GM19238 (cell line): ENCODE data around the gene SMC6.

Experiments used
- DNase-seq: peaks from one replicate; pipeline ENCODE4 v3.0.0; 2011; ENCODE audit warnings: low spot score; ENCODE audit not compliant: insufficient read length

Gene SMC6

DNA sequence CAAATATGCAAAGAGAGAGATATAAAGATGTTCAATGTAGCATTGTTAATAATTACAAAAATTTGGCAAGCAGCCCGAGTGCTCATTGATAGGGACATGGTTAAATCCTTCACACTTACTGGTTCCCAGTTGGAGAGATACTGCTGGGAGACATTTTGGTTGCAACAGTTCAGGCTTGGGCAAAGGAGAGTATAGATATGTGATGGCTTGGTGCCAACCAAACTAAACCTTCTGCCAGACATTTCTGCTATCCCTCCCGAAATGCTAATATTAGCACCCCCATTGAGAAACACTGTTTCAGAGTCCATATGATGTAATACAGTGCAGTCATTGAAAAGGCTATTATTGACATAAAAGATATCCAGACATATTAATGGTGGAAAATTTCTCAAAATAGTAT is 11.8 kb upstream of the SMC6 start:
- DNase-seq: no peak

DNA sequence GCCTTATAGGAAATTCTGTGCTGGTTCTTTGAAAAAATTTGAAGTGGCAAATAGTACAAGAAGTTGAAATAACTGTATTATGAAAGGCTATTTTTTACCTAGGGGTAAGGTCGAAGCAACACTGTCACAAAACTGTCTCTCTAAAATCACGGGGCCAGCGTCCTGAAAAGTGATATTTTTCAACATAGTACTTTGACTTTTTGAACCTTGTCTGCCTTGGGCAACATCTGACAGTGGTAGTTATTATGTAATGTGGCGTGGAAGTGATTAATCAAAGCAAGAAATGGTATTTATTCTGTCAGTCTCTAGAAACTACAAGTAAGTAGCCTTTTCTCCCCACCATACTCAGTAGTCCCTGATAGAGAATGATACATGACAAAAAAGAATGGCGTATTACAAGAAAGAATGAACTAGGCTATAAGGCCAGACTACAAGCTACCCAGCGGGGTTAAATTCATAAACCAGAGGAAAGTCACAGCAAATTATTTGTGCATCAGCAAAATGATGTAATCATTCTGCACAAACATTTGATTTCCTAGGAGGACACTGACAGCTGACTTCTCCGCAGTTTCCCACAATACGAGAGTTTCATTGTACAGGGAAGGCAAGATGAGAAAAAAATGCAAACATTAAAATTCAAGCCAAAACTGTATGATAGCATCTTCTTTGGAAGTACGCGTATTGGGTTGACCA is 10.2 kb upstream of the SMC6 start:
- no peak for DNase-seq

DNA sequence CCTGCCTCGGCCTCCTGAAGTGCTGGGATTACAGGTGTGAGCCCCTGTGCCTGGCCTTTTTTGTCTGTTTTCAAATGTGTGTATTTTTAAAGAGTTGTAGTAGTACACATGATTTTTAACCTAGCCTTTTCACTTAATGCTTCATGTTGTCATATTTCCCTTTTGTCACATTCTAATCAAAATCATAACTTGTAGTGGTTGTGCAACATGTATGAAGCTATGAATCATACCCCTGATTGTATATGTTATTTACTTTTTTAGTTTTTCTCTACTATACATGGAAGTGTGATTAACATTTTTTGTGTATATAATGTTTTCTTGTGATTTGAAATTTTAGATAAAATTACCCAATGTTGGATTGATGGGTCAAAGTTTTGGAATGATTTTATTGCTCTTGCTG is 8.8 kb upstream of the SMC6 start:
- no peak for DNase-seq

DNA sequence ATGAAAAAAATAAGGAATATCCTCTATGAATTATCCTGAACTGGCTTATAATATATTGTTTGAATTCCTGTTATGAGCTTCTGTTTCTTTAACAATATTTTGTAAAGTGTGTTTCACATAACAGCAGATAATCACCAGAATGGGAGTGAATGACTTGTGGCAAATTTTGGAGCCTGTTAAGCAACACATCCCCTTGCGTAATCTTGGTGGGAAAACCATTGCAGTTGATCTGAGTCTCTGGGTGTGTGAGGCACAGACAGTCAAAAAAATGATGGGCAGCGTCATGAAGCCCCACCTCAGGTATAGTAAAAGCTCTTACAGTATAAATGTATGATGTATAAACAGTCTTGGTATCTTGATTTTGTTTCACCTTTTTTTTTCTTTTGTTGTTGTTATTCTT is 6.2 kb upstream of the SMC6 start:
- no peak for DNase-seq

DNA sequence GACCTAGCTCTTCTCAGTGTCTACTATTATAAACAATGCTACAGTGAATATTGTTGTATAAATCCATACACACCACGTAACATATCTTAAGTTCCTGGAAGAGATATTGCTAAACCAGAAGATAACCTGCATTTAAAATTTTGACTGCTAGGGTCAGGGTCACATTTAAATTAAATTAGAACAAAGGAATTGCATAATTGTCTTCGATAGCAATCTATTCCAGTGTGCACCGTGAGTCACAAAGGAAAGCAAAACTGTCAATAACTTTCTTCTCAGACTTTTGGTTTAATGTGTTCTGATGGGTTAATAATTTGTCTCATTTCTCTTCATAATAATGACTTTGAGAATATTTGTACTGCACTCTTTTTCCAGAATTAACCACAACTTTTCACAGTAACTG is 4.5 kb upstream of the SMC6 start:
- DNase-seq: no peak

DNA sequence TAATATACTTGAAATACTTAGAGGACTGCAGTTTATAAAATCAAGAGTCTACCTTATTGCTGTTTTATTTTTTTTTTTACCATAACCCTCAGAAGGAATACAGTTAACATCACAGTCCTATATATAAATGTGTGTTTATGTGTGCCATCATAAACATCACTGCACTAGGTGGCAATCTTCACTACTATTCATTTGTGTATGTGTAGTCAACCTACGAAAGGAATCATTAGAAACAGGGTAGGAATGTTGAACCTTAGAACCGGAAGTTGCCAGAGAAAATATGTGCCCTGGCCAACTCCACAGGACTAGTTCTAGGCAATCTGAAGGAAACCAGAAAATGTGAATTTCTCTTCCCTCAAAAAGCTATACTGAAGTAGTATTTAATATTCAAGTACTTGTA is 3.7 kb upstream of the SMC6 start:
- no peak for DNase-seq

DNA sequence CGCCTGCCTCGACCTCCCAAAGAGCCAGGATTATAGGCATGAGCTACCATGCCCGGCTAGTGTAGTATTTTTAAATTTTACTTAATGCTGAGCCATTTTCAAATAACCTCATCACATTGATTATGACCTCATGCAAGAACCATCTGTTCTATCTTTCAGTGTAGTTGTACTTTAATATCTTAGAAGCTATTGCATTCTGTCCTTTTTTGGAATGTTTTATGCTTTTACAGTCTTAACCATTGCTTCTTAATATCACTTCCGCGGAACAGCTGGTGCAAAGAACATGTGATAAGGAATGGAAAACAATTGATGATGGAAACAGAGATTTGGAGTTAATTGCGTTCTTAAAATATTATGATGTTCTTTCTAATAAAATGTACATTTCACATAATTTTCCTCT is 3.1 kb upstream of the SMC6 start:
- DNase-seq: no peak

DNA sequence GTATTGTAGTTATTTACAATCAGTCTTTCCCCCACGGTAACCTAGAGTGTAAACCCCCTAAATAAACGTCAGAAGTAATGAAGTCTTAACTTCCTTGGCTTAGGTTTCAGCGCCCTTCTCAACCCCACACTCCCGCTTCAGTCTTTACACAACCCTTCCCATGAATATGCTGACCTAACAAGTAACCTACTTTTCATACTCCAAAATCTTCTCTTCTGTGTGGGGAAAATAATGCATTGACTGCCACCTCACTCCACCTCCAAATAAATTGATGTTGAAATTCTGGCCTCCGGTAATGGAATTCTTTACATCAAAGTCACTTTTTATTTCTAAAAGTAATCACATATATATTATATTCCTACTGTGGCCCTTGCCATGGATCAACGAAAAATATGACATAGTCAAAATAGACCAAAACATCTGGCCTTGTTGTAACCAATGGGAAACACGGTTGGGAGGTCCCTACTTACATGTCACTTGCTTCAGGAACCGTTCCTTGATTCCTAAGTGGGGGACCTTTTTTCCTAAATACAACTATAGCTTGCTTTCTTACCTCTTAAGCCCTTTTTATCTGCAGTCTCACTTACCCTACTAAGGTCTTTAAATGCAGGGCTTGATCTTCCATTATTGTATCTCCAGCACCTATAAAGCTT is 1.3 kb upstream of the SMC6 start:
- DNase-seq: no peak

DNA sequence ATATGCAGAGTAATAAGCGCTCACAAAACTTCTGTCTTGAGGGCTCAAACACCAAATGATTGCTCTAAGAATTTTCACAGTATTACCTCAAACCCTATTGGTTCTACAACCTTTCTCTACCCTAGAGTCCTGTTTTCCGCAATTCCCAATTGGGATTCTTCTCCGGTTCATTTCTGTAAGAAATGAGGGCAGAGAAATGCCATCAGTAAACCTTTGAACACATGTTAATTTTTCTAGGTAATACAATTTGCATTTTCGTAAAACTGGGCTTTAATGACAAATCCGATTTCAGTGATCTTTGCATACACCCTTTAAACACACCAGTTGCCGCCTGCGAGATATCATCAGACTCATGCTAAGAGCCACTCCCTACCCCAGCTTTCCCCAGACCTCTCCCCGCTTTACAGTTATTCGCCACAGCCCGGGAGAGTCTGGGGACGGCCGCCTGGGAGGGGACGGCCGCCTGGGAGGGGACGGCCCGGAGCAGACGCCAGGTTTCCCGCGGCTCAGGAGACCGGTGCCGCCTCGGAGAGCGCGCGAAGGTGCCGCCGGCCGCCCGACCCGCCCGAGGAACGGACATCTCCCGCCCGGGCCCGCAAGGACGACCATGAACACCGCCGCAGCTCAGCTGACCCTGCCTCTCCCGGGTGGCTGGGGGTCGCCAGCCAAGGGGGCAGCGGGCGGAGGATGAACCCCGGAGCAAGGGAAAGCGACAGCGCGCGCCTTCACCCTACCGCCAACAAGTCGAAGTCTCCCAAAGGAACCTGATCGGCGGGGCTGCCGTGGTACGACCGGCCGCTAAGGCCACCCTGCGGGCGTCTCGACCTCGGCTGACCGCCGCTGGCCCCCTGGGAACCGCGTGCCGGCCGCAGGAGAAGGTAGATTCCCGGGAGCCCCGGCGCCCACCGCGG is 463 bp downstream of the SMC6 start:
- DNase-seq: peak; percentile 20

DNA sequence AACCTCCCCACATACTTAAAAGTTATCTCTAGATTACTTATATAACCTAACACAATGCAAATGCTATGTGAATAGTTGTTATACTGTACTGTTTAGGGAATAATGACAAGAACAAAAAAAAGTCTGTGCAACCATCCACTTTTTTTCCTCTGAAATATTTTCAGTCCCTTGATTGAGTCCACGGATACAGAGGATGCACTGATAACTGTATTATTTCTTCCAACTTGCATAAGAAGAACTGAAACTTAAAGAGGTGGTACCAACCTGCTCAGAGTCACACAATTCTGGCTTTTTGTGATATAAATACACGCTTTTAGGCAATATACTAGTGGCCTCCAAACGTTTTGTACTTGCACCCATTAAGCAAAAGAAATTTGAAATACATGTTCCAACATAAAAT is 1.4 kb downstream of the SMC6 start:
- no peak for DNase-seq

DNA sequence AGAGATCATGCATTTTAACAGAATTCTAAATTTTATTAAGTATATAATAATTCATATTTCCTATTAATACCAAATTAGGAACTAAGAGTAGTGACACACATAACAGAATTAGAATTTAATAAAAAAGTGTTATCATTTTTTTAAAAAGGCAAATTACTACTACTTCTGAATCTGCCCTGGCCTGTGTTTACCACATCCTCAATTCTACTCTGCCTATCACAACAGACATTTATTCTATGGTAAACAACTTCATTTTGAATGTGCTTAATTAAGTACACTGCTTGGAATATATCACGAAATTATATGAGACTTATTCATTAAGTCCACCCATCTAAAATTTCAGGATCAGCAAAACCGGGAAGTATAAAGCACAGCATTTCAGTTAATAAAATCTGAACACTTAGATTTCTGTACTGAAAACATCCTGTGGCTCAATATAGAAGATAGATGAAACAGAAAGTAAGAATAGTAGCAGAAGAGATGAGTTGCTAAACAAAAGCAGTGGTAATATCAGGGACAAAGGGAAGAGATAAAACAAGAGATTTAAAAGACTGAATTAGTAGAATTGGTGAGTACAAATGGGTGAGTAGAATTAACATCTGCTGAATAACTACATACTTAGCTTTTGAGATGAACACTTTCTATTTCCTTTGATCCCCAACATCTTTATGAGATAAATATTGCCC is 3.7 kb downstream of the SMC6 start:
- DNase-seq: no peak

DNA sequence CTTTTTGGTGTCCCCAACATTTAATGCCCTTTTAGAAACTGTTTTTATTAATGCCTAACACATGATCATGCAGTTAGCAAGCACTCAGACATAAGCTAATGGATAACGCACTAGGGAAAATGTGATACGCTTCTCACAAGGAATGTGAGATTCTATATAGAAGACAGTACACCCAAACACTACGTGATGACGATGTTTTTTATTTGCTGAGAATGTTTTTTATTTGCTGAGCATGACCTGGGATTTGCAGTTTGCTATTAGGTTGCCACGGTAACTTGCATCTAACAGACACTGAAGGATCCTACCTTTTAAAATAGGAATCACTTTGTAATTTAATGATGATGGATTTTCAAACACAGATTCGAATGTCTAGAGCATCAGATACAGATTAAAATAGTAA is 4.9 kb downstream of the SMC6 start:
- DNase-seq: no peak

DNA sequence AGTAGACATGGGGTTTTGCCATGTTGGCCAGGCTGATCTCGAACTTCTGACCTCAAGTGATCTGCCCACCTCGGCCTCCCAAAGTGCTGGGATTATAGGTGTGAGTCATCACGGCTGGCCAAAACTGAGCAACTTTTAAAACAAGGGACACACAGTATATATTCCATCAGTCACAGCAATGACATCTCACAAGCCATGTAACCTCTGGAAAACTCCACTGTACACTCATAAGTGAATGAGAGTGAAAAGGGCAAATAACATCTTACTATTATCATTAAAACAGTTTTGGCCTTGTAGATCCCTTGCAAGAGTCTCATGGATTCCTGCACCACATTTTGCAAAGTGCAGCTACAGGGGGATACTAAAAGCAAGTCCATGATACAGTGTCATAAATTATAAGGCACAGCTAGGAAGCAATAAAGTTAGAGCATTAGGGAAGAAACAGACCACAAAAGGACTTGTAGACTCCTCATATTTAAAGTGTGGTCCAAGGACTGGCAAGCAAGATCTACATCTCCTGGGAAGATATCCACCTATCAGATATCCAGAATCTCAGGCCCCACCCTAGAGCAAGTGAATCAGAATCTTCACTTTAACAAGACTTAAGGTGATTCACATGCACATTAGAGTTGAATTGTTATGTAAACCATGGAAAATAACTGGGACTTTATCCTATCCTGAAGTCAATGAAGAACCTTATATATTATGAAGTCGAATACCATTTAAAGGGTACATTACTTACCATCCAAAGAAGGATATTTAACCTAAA is 5.7 kb downstream of the SMC6 start:
- no peak for DNase-seq

DNA sequence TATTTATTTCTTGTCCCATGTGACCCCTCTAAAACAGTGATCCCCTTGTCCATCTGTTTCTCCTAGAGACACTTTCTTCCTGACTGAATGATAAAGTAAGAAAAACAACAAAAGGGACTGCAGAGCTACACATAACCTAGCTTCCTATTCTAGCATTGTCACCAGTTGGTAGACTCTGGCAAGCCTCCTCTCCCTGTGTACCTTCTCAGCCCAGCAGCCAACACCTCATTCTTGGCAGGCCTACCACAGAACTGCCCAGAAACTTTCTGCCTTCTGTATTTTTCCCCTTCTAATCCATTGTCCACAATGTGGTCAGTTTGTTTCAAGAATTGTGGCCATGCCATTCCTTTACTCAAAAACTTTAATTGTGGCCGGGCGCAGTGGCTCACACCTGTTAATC is 13.4 kb downstream of the SMC6 start:
- DNase-seq: no peak

DNA sequence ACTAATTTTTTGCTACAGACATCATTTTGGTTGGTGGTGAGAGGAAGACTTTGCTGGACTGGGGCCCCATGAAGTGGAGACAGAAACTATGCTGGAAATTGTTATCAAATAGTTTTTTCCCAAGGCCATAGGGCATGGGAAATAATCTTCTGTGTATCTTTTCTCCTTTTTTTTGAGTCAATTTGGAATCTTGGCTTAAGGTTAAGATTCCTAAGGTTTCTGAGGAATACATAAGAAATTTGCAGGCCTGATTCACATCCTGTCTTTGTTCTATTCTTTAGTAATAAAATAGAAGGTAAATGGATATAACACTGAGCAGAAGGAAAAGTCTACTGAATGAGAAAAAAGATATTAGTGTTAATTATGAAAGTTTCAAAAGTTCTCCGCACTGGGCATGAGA is 16.6 kb downstream of the SMC6 start:
- DNase-seq: no peak

DNA sequence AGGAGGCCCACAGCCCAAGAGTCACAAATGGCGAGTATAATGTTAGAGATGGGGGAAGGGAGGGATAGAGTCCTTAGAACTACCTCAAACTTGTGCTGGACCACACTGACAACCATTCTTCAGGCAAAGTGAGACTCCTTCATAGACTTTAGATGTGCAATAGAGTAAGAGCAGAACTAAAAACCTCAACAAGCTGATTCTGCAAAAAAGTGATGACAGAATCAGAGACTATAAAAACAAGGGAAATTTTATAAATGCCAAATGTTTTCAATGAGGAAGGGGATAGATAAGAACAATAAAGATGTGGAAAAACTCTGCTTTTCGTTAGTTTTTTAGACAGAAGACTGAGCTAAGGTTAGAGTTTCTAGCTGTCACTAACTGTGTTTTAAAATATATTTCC is 17.7 kb downstream of the SMC6 start:
- no peak for DNase-seq

DNA sequence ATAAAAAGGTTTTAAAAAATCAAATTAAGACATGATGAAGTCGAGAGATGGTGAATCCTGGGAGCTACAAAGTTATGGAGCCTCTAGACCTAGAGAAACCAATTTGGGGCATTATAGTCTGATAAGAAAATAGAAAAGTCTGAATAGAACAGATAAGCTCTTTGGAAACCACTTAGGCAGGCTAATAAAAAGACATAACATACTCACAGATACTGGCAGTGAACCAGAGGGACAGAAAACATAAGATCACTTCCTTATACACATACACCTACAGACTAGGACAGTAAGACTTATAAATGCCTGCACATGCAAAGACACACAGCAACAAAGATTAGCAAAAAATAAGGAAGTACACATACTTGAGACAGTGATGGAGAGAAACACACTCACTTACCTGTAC is 20.0 kb downstream of the SMC6 start:
- DNase-seq: no peak

DNA sequence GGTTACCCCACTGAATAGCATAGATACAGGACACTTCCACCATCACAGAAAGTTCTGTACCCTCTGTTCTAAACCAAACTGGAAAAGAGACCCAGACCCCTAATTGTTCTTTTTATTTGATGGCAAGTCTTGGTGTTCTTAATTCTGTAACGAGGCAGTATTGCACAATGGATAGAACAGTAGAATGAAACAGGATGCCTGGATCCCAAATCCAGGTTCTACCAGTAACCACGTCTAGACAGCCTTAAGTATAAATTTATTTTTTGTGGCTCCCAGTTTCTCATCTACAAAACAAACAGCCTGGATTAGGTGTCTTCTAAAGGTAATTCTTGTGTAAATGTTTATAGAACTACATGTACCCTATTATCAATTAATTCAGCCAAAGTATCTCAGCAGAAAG is 23.7 kb downstream of the SMC6 start:
- no peak for DNase-seq

DNA sequence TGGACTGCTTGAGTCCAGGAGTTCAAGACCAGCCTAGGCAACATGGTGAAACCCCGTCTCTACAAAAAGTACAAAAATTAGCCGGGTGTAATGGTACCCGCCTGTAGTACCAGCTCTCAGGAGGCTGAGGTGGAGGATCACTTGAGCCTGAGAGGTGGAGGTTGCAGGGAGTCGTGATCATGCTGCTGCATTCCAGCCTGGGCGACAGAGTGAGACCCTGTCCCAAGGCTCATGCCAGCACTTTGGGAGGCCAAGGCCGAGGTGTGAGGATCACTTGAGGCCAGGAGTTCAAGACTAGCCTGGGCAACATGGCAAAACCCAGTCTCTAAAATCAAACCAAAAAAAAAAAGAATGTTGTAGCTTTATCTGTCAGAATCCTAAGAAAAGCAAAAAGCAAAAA is 25.4 kb downstream of the SMC6 start:
- DNase-seq: no peak

DNA sequence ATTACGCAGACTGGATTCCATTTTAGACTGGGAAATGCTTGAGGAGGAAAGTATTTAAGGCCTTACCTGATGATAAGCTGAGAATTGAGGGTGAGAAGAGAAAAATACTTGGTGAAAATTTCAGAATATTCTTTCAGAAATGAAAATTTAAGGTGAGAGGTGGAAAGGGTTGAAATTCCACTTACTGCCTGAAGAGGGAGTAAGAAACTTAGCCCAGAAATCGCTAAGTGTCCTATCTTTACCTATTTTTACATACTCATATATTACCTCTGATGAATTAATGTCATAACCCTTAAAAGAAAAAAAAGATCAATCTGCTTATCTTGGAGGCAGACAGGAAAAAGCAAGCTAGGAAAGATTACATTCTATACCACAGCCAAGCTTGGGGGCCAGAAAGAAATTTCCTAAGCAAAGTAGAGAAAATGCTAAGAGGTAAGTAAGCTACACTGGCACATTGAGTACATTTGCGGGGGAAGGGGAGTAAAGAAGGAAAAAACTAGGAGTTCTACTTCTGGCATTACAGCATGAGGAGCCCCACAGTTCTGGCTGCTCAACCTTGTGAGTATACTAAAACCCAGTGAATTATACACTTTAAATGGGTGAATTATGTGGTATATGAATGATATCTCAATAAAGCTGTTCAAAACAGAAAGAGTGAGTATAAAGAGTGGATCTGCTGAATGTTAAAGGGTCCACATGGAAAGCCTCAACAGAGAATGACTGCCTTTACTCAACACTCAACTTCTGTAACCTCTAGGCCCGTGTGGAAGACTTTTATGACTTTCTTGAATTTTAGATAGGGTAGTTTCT is 33.8 kb downstream of the SMC6 start:
- peak; percentile 4 for DNase-seq
